Activated naive CD8-positive, alpha-beta T cell treated with anti-CD3 and anti-CD28 coated beads for 36 hours (primary cell): ENCODE results near the gene CBLN3. TPM values are rescaled to one million over a fixed set of nuclear protein-coding genes. Genes with fewer than 3 reads are reported as not detected.

Source experiments
- DNase-seq: peaks from one replicate; pipeline ENCODE4 v3.0.0; 2021
- H3K27ac Mint-ChIP-seq: one replicate; pipeline ENCODE4 v1.8.0; 2022; ENCODE audit warnings: mild to moderate bottlenecking, moderate library complexity, mixed read lengths
- H3K27me3 Mint-ChIP-seq: one replicate; pipeline ENCODE4 v1.8.0; 2022; ENCODE audit warnings: mild to moderate bottlenecking, mixed read lengths
- H3K36me3 Mint-ChIP-seq: one replicate; pipeline ENCODE4 v1.8.0; 2021; ENCODE audit warnings: mild to moderate bottlenecking, mixed read lengths
- H3K4me1 Mint-ChIP-seq: one replicate; pipeline ENCODE4 v1.8.0; 2021; ENCODE audit warnings: mixed read lengths
- H3K4me3 Mint-ChIP-seq: one replicate; pipeline ENCODE4 v1.8.0; 2022; ENCODE audit warnings: mild to moderate bottlenecking, moderate library complexity, mixed read lengths
- H3K9me3 Mint-ChIP-seq: one replicate; pipeline ENCODE4 v1.8.0; 2022; ENCODE audit warnings: mixed read lengths
- total RNA-seq, 2 experiments: library from RNA; stranded (reverse); gene quantifications; one replicate each; pipeline ENCODE4 v1.2.3, GENCODE V29; 2021

The CBLN3 gene
- total RNA-seq, 2 experiments from 2014 or later: 5.5 to 6.4 TPM

GRCh38 chr14:24422261-24422660 is 7.2 kb downstream of the CBLN3 start:
- Mint-ChIP-seq H3K9me3 (no peaks in the 10 kb centered on the region), H3K27me3 (no peaks in the 10 kb centered on the region), H3K27ac (no peak overlapping the region), H3K4me3 (no peak overlapping the region), H3K36me3 (peaks cover 2% of the 10 kb centered on the region), H3K4me1 (peaks cover 19% of the 10 kb centered on the region)
- no peak for DNase-seq

DNA sequence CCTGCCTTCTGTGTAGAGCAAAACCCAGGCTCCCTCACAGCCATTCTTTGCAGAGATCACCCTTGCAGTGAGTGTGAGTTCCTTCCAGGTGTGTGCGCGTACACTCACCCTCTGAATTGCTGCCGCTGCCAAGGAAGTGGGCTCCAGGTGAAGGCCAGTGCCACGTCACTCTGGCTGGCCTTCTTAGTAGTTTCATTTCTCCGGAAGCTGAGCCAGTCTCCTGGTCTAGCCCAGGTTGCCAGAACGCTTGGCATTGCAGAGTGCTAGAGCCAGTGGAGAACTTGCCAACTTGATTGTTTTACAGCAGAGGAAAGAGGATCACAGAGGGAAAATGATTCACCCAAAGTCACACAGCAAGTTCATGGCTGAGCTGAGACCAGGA is 11.0 kb downstream of the CBLN3 start:
- Mint-ChIP-seq H3K36me3 (no peaks in the 10 kb centered on the region), H3K4me1 (no peaks in the 10 kb centered on the region), H3K4me3 (no peak overlapping the region), H3K27me3 (no peaks in the 10 kb centered on the region), H3K9me3 (no peaks in the 10 kb centered on the region), H3K27ac (no peak overlapping the region)
- no peak for DNase-seq

- no peaks in the 10 kb centered on the region for H3K36me3 Mint-ChIP-seq
- no peaks in the 10 kb centered on the region for H3K4me1 Mint-ChIP-seq
- no peaks in the 10 kb centered on the region for H3K9me3 Mint-ChIP-seq
- H3K27ac Mint-ChIP-seq: no peak overlapping the region
- no peak for DNase-seq
- H3K4me3 Mint-ChIP-seq: no peak overlapping the region
- no peaks in the 10 kb centered on the region for H3K27me3 Mint-ChIP-seq
Measured at GRCh38 chr14:24417832-24418491, 11.5 kb downstream of the CBLN3 start.

- H3K4me1 Mint-ChIP-seq: no peaks in the 10 kb centered on the region
- no peak for DNase-seq
- H3K36me3 Mint-ChIP-seq: no peaks in the 10 kb centered on the region
- no peak overlapping the region for H3K27ac Mint-ChIP-seq
- no peaks in the 10 kb centered on the region for H3K27me3 Mint-ChIP-seq
- no peaks in the 10 kb centered on the region for H3K9me3 Mint-ChIP-seq
- no peak overlapping the region for H3K4me3 Mint-ChIP-seq
Measured at GRCh38 chr14:24416932-24417619, 12.4 kb downstream of the CBLN3 start.

GRCh38 chr14:24416254-24416931 is 13.1 kb downstream of the CBLN3 start:
- no peaks in the 10 kb centered on the region for H3K4me1 Mint-ChIP-seq
- H3K27ac Mint-ChIP-seq: no peak overlapping the region
- no peaks in the 10 kb centered on the region for H3K9me3 Mint-ChIP-seq
- H3K27me3 Mint-ChIP-seq: no peaks in the 10 kb centered on the region
- no peak for DNase-seq
- H3K36me3 Mint-ChIP-seq: no peaks in the 10 kb centered on the region
- no peak overlapping the region for H3K4me3 Mint-ChIP-seq

- Mint-ChIP-seq H3K4me1 (no peaks in the 10 kb centered on the region), H3K27ac (no peak overlapping the region), H3K36me3 (no peaks in the 10 kb centered on the region), H3K9me3 (no peaks in the 10 kb centered on the region), H3K27me3 (no peaks in the 10 kb centered on the region), H3K4me3 (no peak overlapping the region)
- DNase-seq: no peak
Measured at GRCh38 chr14:24415421-24416253, 13.8 kb downstream of the CBLN3 start.

GRCh38 chr14:24414732-24415420 is 14.6 kb downstream of the CBLN3 start:
- H3K4me3 Mint-ChIP-seq: no peak overlapping the region
- DNase-seq: no peak
- no peak overlapping the region for H3K27ac Mint-ChIP-seq
- H3K27me3 Mint-ChIP-seq: no peaks in the 10 kb centered on the region
- no peaks in the 10 kb centered on the region for H3K36me3 Mint-ChIP-seq
- no peaks in the 10 kb centered on the region for H3K4me1 Mint-ChIP-seq
- H3K9me3 Mint-ChIP-seq: no peaks in the 10 kb centered on the region

DNA sequence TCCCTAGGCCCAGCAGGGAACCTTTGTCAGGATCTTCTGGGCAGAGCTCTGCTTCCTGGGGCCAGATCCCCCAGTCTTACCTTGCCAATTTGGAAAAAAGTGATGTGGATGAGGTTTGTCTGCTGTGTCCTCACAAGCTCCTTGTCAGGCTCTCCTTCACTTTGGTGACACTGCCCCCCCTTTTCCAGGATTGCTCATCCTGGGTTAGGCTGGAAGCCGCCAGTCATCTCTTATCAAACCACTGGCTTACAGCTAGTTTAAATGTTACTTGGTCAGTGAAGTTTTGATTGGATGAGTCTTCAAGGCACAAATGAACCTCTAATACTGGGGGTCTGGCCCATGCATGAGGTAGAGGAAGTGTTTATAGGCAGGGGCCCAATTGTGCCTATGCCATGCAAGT is 15.4 kb downstream of the CBLN3 start:
- no peak for DNase-seq
- Mint-ChIP-seq H3K27ac (no peak overlapping the region), H3K4me3 (no peak overlapping the region), H3K4me1 (no peaks in the 10 kb centered on the region), H3K27me3 (no peaks in the 10 kb centered on the region), H3K36me3 (no peaks in the 10 kb centered on the region), H3K9me3 (no peaks in the 10 kb centered on the region)

GRCh38 chr14:24411443-24412389 is 17.8 kb downstream of the CBLN3 start:
- peaks cover 3% of the 10 kb centered on the region for H3K27me3 Mint-ChIP-seq
- no peaks in the 10 kb centered on the region for H3K4me1 Mint-ChIP-seq
- no peak overlapping the region for H3K27ac Mint-ChIP-seq
- no peaks in the 10 kb centered on the region for H3K9me3 Mint-ChIP-seq
- H3K36me3 Mint-ChIP-seq: no peaks in the 10 kb centered on the region
- no peak overlapping the region for H3K4me3 Mint-ChIP-seq
- DNase-seq: peak; percentile 33

DNA sequence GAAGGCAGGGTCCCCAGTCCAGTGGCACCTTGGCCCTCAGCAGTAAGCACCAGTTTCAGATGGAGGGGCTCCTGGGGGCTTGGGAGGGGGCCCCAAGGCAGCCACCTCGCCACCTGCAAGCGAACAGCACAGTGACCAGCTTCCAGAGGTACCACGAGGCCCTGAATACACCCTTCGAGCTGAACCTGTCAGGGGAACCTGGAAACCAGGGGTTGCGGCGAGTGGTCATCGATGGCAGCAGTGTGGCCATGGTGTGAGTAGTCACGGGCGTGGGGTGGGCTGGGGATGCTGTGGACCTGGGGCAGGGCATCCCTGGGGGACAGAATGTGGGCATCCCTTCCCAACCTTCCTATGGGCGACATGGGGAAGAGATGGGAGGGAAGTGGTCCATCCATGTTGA is 19.5 kb downstream of the CBLN3 start:
- H3K9me3 Mint-ChIP-seq: no peaks in the 10 kb centered on the region

DNA sequence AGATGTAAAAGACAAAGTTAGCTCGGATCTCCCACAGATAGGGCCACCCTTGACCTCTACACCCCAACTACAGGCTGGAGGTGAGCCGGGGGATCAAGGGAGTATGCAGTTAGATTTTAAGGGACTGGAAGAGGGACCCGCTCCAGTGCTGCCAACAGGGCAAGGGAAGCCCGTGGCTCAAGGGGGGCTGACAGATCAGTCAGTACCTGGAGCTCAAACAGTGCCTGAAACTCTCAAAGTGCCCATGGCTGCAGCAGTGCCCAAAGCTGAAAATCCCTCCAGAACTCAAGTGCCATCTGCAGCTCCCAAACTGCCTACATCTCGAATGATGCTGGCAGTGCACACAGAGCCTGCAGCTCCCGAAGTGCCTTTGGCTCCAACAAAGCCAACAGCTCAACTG is 20.3 kb downstream of the CBLN3 start:
- H3K36me3 Mint-ChIP-seq: no peaks in the 10 kb centered on the region
- H3K4me1 Mint-ChIP-seq: no peaks in the 10 kb centered on the region
- no peak for DNase-seq
- H3K27me3 Mint-ChIP-seq: peaks cover 8% of the 10 kb centered on the region
- no peak overlapping the region for H3K4me3 Mint-ChIP-seq
- H3K9me3 Mint-ChIP-seq: no peaks in the 10 kb centered on the region
- no peak overlapping the region for H3K27ac Mint-ChIP-seq

More for the DNA sequence above, 19.5 kb downstream of the CBLN3 start:
- Mint-ChIP-seq H3K4me1 (no peaks in the 10 kb centered on the region), H3K27ac (no peak overlapping the region), H3K27me3 (peaks cover 7% of the 10 kb centered on the region), H3K4me3 (no peak overlapping the region), H3K36me3 (no peaks in the 10 kb centered on the region)
- DNase-seq: no peak

GRCh38 chr14:24408764-24409163 is 20.7 kb downstream of the CBLN3 start:
- Mint-ChIP-seq H3K4me1 (no peaks in the 10 kb centered on the region), H3K9me3 (no peaks in the 10 kb centered on the region), H3K36me3 (no peaks in the 10 kb centered on the region), H3K4me3 (no peak overlapping the region), H3K27ac (no peak overlapping the region), H3K27me3 (peaks cover 13% of the 10 kb centered on the region)
- DNase-seq: no peak

DNA sequence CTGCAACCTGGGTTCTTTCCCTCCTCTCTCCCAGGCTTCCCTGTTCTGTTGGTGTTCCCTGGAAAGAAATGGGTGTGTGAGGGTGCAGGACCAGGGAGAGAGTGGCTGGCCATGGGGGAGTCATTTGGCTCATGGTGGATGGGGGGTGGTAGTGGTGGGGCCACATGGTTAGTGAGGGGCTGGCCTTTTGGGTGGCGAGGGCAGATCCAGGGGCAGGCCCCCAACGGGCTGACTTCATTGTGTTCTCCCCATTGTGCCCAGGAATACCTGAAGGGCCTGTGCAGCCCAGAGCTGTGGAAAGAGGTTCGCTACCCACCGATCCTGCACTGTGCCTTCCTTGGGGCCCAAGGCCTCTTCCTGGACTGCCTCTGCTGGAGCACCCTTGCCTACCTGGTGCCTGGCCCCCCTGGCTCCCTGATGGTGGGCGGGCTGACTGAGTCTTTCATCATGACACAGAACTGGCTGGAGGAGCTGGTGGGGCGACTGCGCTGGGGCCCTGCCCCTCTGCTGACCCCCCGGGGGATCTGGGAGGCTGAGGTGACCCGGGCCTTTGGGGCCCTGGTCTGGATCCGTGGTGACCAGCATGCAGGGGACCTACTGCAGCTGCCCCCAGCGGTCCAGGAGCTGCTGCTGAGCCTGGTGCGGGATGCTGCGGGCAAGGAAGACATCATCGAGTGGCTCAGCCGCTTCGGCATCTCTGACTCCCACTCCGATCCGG is 21.7 kb downstream of the CBLN3 start:
- DNase-seq: no peak
- Mint-ChIP-seq H3K36me3 (no peaks in the 10 kb centered on the region), H3K4me3 (no peak overlapping the region), H3K27me3 (peaks cover 16% of the 10 kb centered on the region), H3K4me1 (no peaks in the 10 kb centered on the region), H3K9me3 (no peaks in the 10 kb centered on the region), H3K27ac (no peak overlapping the region)
